Measurements from ENCODE around the gene TMEM181.
"Not testable (repeated sequence)": the region's sequence is repeated elsewhere in the genome, so short reads cannot be mapped to it uniquely, and the experiment has no call there.

GRCh38 chr6:158672119-158672518 lies 112.2 kb downstream of the TMEM181 start:
- TF ChIP-seq CTCF, POLR2A (IDR thresholded peaks at IDR 0.05): not testable (repeated sequence)

All from adrenal gland (tissue), 5 donors.